Adrenal gland (tissue), 19 donors: Measurements from ENCODE around the gene APOA1. TPM values are rescaled to one million over a fixed set of nuclear protein-coding genes. Genes with fewer than 3 reads are reported as not detected.

Experiments used
- DNase-seq, 7 donors: peaks; one replicate each; pipeline ENCODE4 v3.0.0-alpha.2; 2019 to 2020
- H3K27ac ChIP-seq, 5 donors: fragments of 200-600 bp; sonication (generic) in 4 of 5; 1 replicate in 3 of 5; 2 replicates in 2 of 5; pipeline versions ENCODE4 v1.5.1 to v1.8.0; 2016 to 2020; ENCODE audit warnings: mild to moderate bottlenecking in 1 of 5
- H3K27me3 ChIP-seq: fragments of 200-600 bp; 2 replicates; pipeline ENCODE4 v1.8.0; 2021
- H3K36me3 ChIP-seq, 2 donors: fragments of 200-600 bp; replicated peaks in 1 of 2; 1 replicate in 1 of 2; 2 replicates in 1 of 2; pipeline versions ENCODE4 v1.5.1 to v1.8.0; 2018 to 2022
- H3K4me1 ChIP-seq, 2 donors: fragments of 200-600 bp; replicated peaks in 1 of 2; 1 replicate in 1 of 2; 2 replicates in 1 of 2; pipeline versions ENCODE4 v1.5.1 to v1.8.0; 2018 to 2021
- H3K4me3 ChIP-seq, 4 donors: fragments of 200-600 bp; sonication (generic) in 3 of 4; one replicate each; pipeline ENCODE4 v1.5.1; 2016 to 2018
- H3K9me3 ChIP-seq, 3 donors: fragments of 200-600 bp; sonication (generic) in 1 of 3; replicated peaks in 1 of 3; 1 replicate in 2 of 3; 2 replicates in 1 of 3; pipeline versions ENCODE4 v1.5.1 to v1.8.0; 2016 to 2021
- CTCF ChIP-seq, 6 experiments: fragments of 450-650 bp in 4 of 6; fragments of 200-600 bp in 2 of 6; sonication (generic) in 1 of 6; IDR thresholded peaks; 1 replicate in 5 of 6; 2 replicates in 1 of 6; pipeline versions ENCODE4 v1.5.1 to v1.8.0; 2016 to 2021; ENCODE audit warnings: antibody characterized with exemption in 6 of 6, mild to moderate bottlenecking in 2 of 6, moderate library complexity in 1 of 6
- POLR2A ChIP-seq, 2 donors: fragments of 450-650 bp; IDR thresholded peaks; one replicate each; pipeline ENCODE4 v1.6.1; 2017; ENCODE audit warnings: antibody characterized with exemption in 2 of 2, mild to moderate bottlenecking in 2 of 2, moderate library complexity in 1 of 2
- WGBS, 4 donors: extraction: QIAGEN DNeasy Blood & Tissue Kit in 2 of 4; methylation state at CpG; one replicate each; pipeline versions ENCODE4 v1.1.5 to v1.1.7; 2013 to 2017; 5-methylcytosine and 5-hydroxymethylcytosine counted together
- intact Hi-C, 2 donors: fragments of 100-400 bp; cut with DNase I; formaldehyde crosslinking; loops; one replicate each; pipeline versions ENCODE4 v1.14.1 to v1.15.0; 2022 to 2023
- long read RNA-seq, 10 donors: library from polyadenylated mRNA in 3 of 10; unstranded in 2 of 10; stranded (forward) in 1 of 10; transcript quantifications; one replicate each; pipeline ENCODE4 v2.0.0 and lab custom pipeline, GENCODE V29; 2021 to 2026
- polyA plus RNA-seq, 3 donors: library from polyadenylated mRNA; stranded (reverse); fragments of 200-250 nt in 2 of 3; fragments of 350-450 nt in 1 of 3; fragmentation: Illumina TruSeq in 1 of 3; extraction: RNeasy Lipid Tissue Mini Kit (QIAGEN cat#74804) in 1 of 3; gene quantifications; one replicate each; pipeline ENCODE4 v1.2.3, GENCODE V29; 2013 to 2014
- total RNA-seq, 9 donors: library from RNA; depleted of rRNA in 4 of 9; stranded (reverse); fragments of >200 nt in 4 of 9; fragments of 120-200 nt in 1 of 9; fragmentation: NEBNext Ultra II Directional in 1 of 9; extraction: Animal tissue kit (Norgen Biotek cat#: 25700) in 1 of 9; gene quantifications; one replicate each; pipeline versions ENCODE4 v1.1.0 to v1.2.4, GENCODE V29; 2013 to 2023
- donor health status: healthy with polysubstance abuse.
- donor health status: Bipolar disorder and iron deficiency.
- donor health status: DM: yes; HTN: yes; CAD: no.
- donor health status: DM: no; HTN: no; CAD: no.
- donor health status: DM: no; HTN: no; CAD: no.
- donor health status: DM: yes; HTN: yes; CAD: no.

The APOA1 gene
- total RNA-seq (100 to 1,000 TPM in 1 of 9 donors, 1 to 10 TPM in 3, under 1 TPM in 1, not detected in 4; 0.28 to 691 (median 2.3) TPM), polyA plus RNA-seq (1 to 10 TPM in 2 of 3 donors, under 1 TPM in 1; 0.62 to 7.2 (median 6.1) TPM)
- long read RNA-seq, donor 1, transcript APOA1-204 (3 exons, 1,088 nt): major isoform, 129 of 266 reads
- long read RNA-seq, donor 1, transcript APOA1-202 (4 exons, 932 nt): minor isoform, 6 of 266 reads
- long read RNA-seq, donor 1, transcript APOA1-201 (4 exons, 1,227 nt): minor isoform, 115 of 266 reads
- long read RNA-seq, donor 1, partial matches to known transcripts: 12 of 266 reads
- long read RNA-seq, donor 1, other reads (novel, unspliced or antisense): 0 of 266 reads
- long read RNA-seq, donor 2, transcript APOA1-204 (3 exons, 1,088 nt): minor isoform, 106 of 304 reads
- long read RNA-seq, donor 2, transcript APOA1-201 (4 exons, 1,227 nt): major isoform, 180 of 304 reads
- long read RNA-seq, donor 2, partial matches to known transcripts: 12 of 304 reads
- long read RNA-seq, donor 2, other reads (novel, unspliced or antisense): 0 of 304 reads
- long read RNA-seq, donor 3, transcript APOA1-201 (4 exons, 1,227 nt): major isoform, 81 of 159 reads
- long read RNA-seq, donor 3, transcript APOA1-204 (3 exons, 1,088 nt): minor isoform, 67 of 159 reads
- long read RNA-seq, donor 3, partial matches to known transcripts: 8 of 159 reads
- long read RNA-seq, donor 3, other reads (novel, unspliced or antisense): 0 of 159 reads
- long read RNA-seq, donor 4, partial matches to known transcripts: 1 of 2 reads
- long read RNA-seq, donor 4, other reads (novel, unspliced or antisense): 0 of 2 reads
- long read RNA-seq, donor 5, partial matches to known transcripts: 1 of 1 reads
- long read RNA-seq, donor 5, other reads (novel, unspliced or antisense): 0 of 1 reads
- long read RNA-seq, donor 6: 0 reads
- long read RNA-seq, donor 7, transcript APOA1-204 (3 exons, 1,088 nt): minor isoform, 96 of 249 reads
- long read RNA-seq, donor 7, transcript APOA1-201 (4 exons, 1,227 nt): major isoform, 129 of 249 reads
- long read RNA-seq, donor 7, transcript APOA1-202 (4 exons, 932 nt): minor isoform, 8 of 249 reads
- long read RNA-seq, donor 7, partial matches to known transcripts: 15 of 249 reads
- long read RNA-seq, donor 7, other reads (novel, unspliced or antisense): 0 of 249 reads
- long read RNA-seq, donor 8, transcript APOA1-201 (4 exons, 1,227 nt): major isoform, 331 of 620 reads
- long read RNA-seq, donor 8, transcript APOA1-204 (3 exons, 1,088 nt): minor isoform, 245 of 620 reads
- long read RNA-seq, donor 8, transcript APOA1-202 (4 exons, 932 nt): minor isoform, 9 of 620 reads
- long read RNA-seq, donor 8, partial matches to known transcripts: 26 of 620 reads
- long read RNA-seq, donor 8, other reads (novel, unspliced or antisense): 5 of 620 reads
- long read RNA-seq, donor 9, transcript APOA1-201 (4 exons, 1,227 nt): major isoform, 110 of 206 reads
- long read RNA-seq, donor 9, transcript APOA1-204 (3 exons, 1,088 nt): minor isoform, 80 of 206 reads
- long read RNA-seq, donor 9, partial matches to known transcripts: 5 of 206 reads
- long read RNA-seq, donor 9, other reads (novel, unspliced or antisense): 5 of 206 reads
- long read RNA-seq, donor 10, transcript APOA1-204 (3 exons, 1,088 nt): minor isoform, 53 of 129 reads
- long read RNA-seq, donor 10, transcript APOA1-201 (4 exons, 1,227 nt): major isoform, 69 of 129 reads
- long read RNA-seq, donor 10, partial matches to known transcripts: 5 of 129 reads
- long read RNA-seq, donor 10, other reads (novel, unspliced or antisense): 0 of 129 reads

- H3K27me3 ChIP-seq: no peaks in the 10 kb centered on the region
- intact Hi-C loops: loop anchor here in 1 of 2 donors (5.0 kb wide), 1 partner anchor 45 kb away; the partner anchor contains the start of gene APOA5
- no peak within 1 kb of the TSS for H3K27ac ChIP-seq
- H3K36me3 ChIP-seq: no peaks in the 10 kb centered on the region
- DNase-seq: no peak
- no peak within 1 kb of the TSS for H3K4me3 ChIP-seq
- 67 to 81% (median 71%) methylated on average over 13 to 19 of the region's 19 CpGs for WGBS, 4 donors
- H3K4me1 ChIP-seq: peaks cover 9 to 17% of the 10 kb centered on the region in 2 donors
- TF ChIP-seq CTCF (IDR thresholded peaks at IDR 0.05) (no peak), POLR2A (IDR thresholded peaks at IDR 0.05) (no peak)
- H3K9me3 ChIP-seq: no peaks in the 10 kb centered on the region
Measured at GRCh38 chr11:116837231-116838091, at the start of gene APOA1. Gene APOA1, minus strand, starts transcription at chr11:116837622. Its CDS starts 235 bp downstream, at chr11:116837387.

- no peak for TF ChIP-seq CTCF (IDR thresholded peaks at IDR 0.05)
- no peak for TF ChIP-seq POLR2A (IDR thresholded peaks at IDR 0.05)
- Histone ChIP-seq H3K27ac (no peak overlapping the region), H3K4me1 (no peaks in the 10 kb centered on the region), H3K4me3 (no peak overlapping the region), H3K9me3 (no peaks in the 10 kb centered on the region), H3K36me3 (no peaks in the 10 kb centered on the region), H3K27me3 (no peaks in the 10 kb centered on the region)
- intact Hi-C loops: no loop called here
- WGBS, 4 donors: 79 to 85% (median 81%) methylated on average over 5 of the region's 5 CpGs
- DNase-seq: no peak
Measured at GRCh38 chr11:116885951-116886655, 48.7 kb upstream of the APOA1 start.

GRCh38 chr11:116882386-116882785, 45.0 kb upstream of the APOA1 start:
- Histone ChIP-seq H3K9me3 (no peaks in the 10 kb centered on the region), H3K36me3 (no peaks in the 10 kb centered on the region), H3K27me3 (no peaks in the 10 kb centered on the region), H3K27ac (no peak overlapping the region), H3K4me3 (no peak overlapping the region), H3K4me1 (no peaks in the 10 kb centered on the region)
- intact Hi-C loops: loop anchor here in 1 of 2 donors (5.0 kb wide), 1 partner anchor 90 kb away; the partner anchor contains the start of gene APOA5
- TF ChIP-seq POLR2A (IDR thresholded peaks at IDR 0.05) (no peak), CTCF (IDR thresholded peaks at IDR 0.05) (no peak)
- no peak for DNase-seq
